22Rv1 (cell line): ENCODE results near the gene VGLL4.

Experiments
- CTCF ChIP-seq: fragments of 450-650 bp; IDR thresholded peaks from 2 replicates; pipeline ENCODE4 v1.5.1; 2017; ENCODE audit warnings: mild to moderate bottlenecking
- ZFX ChIP-seq: fragments of 450-650 bp; IDR thresholded peaks from 2 replicates; pipeline ENCODE4 v1.6.1; 2017; ENCODE audit warnings: antibody characterized with exemption, borderline replicate concordance

- TF ChIP-seq CTCF, result no peak
- no peak for TF ChIP-seq ZFX
These were observed 3.6 kb downstream of the VGLL4 start for GRCh38 chr3:11640009-11640673.
